GM18499 (cell line): ENCODE measurements around the gene MOCOS.

ENCODE experiments used
- ATAC-seq: cut with Tn5 transposase; IDR thresholded peaks from one replicate; pipeline ENCODE4 v1.9.1; 2021; ENCODE audit warnings: moderate number of reproducible peaks; ENCODE audit not compliant: insufficient read depth, unreplicated experiment

The MOCOS gene

GRCh38 chr18:36300211-36300610 is 112.9 kb downstream of the MOCOS start:
- no peak for ATAC-seq

GRCh38 chr18:36301884-36302283 is 114.6 kb downstream of the MOCOS start:
- ATAC-seq, result no peak

GRCh38 chr18:36302676-36303075 is 115.4 kb downstream of the MOCOS start:
- no peak for ATAC-seq

DNA sequence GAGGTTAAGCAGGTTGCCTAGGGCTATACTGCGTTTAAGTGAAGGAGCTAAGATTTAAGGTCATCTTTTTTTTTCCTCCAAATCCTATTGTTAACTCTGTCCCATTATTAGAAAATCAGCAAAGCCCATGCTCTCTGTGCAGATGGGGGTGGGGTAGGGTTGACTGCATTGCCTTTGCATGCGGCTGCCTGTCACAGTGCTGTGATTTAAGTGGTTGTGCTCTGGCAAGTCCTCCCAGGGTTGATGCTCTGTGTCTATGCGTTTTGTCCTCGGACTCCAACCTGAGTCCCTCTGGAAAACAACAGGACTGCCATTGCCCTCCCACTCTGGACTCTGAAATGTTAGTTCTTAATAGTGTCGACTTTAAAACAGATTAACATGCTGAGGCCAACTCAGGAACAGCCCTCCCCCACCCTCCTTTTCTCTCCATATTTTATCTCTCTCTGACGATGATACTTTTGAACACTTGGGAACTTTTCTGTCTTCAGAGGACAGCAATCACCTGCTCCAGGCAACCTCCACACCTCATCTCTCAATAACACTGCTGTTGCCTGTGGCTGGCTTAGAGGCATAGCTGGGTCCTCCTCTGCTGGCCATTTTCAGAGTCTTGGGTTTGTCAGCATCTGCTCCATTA is 116.0 kb downstream of the MOCOS start:
- no peak for ATAC-seq

GRCh38 chr18:36304723-36305122 is 117.4 kb downstream of the MOCOS start:
- ATAC-seq, result no peak

DNA sequence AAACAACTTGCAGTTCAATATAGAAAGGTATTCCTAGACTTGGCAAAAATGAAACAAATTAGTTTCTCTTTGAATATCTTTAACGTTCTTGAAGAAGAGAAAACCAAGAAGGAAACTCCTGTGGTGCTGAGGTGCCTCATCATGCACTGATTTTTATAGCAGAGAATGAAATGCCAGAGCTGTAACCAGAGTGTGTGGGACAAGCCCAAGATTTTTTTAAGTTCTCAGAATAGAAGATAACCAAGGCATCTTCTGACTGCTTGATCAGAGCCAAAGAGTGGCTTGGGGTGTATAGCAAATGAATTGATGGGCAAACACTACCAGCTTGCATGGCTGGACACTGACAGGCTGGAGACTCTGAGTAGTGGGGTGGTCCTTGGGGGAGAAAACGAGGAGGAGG is 118.1 kb downstream of the MOCOS start:
- no peak for ATAC-seq

DNA sequence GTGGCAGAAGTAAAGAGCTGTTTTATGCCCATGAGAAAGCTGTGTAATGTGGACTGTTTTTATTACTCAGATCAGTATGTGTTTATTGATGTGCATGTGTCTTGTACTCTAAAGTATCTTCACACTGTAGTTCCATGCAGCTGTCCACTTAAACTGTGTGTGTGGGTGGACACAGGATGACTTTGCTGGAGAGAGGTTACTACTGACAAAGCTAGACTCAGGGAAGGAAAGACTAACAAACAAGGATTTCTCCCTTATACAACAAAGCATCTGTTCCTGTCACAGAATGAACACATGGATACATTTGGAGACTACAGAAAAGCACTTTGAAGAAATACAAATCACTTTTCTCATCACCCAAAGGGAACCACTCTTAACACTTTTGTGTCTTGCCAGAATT is 120.2 kb downstream of the MOCOS start:
- no peak for ATAC-seq

DNA sequence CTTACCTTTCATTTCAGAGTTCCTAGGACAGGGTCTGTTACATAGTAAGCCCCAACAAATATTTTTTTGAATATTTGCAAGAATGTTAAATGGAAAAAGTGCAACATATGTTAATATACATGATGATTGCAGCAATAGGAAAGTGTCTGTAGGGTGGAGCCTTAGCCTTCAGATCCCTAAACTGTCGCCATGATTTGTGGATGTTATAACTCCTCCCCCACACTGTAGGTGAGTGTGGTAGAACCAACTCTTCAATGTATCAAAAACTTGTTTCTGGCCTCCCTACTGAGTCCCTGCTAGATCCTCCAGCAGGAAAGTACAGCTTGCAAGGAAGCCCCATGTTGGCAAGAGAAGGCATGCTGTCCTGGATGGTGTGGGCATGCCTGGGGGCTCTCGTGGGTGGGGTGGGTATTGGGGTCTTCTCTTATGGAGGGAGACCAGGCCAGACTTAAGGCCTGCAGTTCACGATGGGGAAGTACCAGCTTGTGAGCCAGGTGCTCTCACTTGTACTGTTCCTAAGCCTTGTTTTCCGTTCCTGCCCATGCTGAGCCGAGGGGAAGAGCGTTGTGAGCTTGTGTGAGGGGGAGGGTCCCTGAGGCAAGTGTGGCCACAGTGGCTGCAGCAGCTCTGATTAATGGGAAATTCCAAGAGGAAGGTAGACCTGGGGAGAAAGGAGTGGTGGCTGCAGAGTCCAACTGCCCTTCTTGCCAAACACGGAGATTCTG is 121.6 kb downstream of the MOCOS start:
- no peak for ATAC-seq

- no peak for ATAC-seq
Measured at GRCh38 chr18:36309436-36310391, 122.4 kb downstream of the MOCOS start.

DNA sequence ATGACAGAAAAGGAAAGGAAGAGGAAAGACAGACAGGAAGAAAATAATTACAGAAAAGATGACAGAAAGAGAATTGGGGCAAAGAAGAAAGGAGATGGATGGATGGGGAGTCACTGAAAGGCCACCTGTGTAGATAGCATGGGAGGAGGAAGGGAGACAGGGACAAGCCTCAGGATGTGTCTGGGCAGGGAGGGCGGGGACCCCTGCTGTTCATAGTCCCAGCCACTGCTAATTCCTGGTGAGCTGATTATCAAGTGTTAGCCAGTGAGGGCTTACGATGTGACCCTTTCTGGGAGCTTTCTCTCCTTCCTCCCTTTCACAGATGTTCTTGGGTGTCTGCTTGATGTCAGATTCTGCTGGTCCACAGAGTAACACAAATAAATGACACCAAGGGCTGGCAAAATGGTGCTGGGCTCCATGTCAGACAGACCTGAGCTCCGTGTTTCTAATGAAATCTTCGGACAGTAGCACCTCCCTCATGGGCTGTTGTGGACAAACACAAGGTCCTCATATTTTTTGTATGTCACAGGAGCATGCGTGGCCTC is 123.8 kb downstream of the MOCOS start:
- no peak for ATAC-seq

DNA sequence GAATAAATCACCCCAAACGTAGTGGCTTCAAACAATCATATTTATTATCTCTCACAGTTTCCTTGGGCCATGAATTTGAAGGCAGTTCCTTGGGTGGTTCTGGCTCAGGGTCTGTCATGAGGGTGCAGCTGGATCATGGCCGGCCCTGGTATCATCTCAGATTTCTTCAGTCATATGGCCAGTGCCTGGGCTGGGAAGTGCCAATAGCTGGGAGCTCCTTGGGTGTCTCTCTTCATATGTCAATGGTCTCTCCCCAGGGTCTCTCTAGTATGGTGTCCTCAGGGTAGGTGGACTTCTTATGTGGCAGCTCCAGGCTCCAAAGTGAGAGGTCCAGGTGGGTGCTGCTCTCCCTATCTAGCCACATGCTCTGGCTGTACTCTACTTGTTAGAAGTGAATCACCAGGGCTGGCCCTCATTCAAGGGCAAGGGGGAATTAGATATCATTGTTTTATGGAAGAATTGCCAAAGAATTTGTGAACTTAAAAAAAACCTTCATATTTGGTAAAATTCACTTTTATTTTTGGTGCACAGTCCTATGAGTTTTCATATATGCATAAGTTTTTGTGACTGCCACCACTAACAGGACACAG is 125.6 kb downstream of the MOCOS start:
- no peak for ATAC-seq

GRCh38 chr18:36314098-36314497 is 126.8 kb downstream of the MOCOS start:
- ATAC-seq, result no peak

GRCh38 chr18:36314754-36315153 is 127.5 kb downstream of the MOCOS start:
- ATAC-seq, result no peak

- no peak for ATAC-seq
Measured at GRCh38 chr18:36315736-36316135, 128.4 kb downstream of the MOCOS start.

GRCh38 chr18:36316246-36316645 is 128.9 kb downstream of the MOCOS start:
- no peak for ATAC-seq
